GM23248 (cell line): ENCODE data around the gene PARD3B.

Experiments used
- EZH2 ChIP-seq: fragments of 200-600 bp; sonication (generic); IDR thresholded peaks from 2 replicates; pipeline ENCODE4 v1.6.1; 2018; ENCODE audit warnings: antibody characterized with exemption, mild to moderate bottlenecking; ENCODE audit not compliant: insufficient read depth, poor library complexity, severe bottlenecking
- EZH2phosphoT487 ChIP-seq: fragments of 200-600 bp; sonication (generic); IDR thresholded peaks from 2 replicates; pipeline ENCODE4 v1.6.1; 2018; ENCODE audit warnings: antibody characterized with exemption, moderate library complexity, mild to moderate bottlenecking, low read depth; ENCODE audit not compliant: insufficient read depth

DNA sequence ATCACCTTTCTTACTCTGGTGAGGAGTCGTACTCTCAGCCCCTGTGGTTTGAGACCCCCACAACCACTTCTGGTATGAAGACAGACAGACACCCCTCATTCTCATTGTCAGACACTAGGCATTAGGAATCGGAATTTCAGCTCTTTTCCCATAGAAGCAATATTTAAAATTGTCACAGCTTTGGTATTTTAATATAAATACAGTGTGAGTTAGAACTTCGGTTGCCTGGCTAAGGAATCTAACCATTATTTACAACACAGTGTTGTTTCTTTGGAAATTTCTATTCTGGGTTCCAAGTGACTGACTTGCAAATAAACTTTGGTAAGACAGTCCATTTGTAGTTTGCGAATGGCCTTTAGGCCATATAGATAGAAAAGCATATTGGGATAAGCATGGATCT lies 318.1 kb downstream of the PARD3B start:
- no peak for TF ChIP-seq EZH2
- no peak for TF ChIP-seq EZH2phosphoT487
